Activated CD8-positive, alpha-beta memory T cell treated with anti-CD3 and anti-CD28 coated beads for 4 hours (primary cell): ENCODE results near the gene RBM4B.
A peak's percentile ranks its signal among the peaks of the same experiment; 100 is the strongest.
"Not testable (repeated sequence)": the region's sequence is repeated elsewhere in the genome, so short reads cannot be mapped to it uniquely, and the experiment has no call there.

Experiments used
- DNase-seq, 2 donors: peaks; one replicate each; pipeline ENCODE4 v3.0.0-alpha.2; 2020; ENCODE audit warnings: low read depth in 2 of 2

The RBM4B gene

DNA sequence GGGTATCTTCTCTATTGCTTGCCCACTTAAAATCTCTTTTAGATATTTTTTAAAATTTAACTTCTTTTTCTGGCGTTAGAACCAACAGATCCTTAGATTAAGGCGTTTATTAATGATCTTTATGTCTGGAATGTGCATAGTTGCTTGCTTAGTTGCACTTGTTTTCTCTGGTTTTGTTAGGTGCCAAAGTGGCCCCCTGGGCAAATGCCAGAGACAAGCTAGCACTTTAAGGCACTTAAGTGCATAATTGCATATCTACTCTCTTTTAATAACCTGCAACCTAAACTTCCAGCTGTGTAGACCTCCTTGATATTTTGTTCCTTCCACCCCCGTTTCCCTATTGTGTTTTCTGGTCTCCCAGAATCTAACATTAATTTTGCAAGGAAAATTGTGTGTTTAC, 35.9 kb downstream of the RBM4B start:
- no peak for DNase-seq

DNA sequence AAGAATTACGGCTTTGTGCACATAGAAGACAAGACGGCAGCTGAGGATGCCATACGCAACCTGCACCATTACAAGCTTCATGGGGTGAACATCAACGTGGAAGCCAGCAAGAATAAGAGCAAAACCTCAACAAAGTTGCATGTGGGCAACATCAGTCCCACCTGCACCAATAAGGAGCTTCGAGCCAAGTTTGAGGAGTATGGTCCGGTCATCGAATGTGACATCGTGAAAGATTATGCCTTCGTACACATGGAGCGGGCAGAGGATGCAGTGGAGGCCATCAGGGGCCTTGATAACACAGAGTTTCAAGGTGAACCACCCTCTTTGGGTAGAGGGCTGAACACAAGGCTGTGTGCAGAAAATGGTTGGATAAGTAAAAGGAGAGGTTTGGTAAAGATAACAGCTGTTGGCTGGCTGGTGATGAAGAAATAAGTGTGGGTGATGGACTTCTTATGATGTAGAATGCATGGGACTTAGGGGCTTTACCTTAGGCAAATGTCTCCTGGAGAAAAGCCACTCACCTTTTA, 37.8 kb downstream of the RBM4B start:
- DNase-seq: not testable (repeated sequence)

DNA sequence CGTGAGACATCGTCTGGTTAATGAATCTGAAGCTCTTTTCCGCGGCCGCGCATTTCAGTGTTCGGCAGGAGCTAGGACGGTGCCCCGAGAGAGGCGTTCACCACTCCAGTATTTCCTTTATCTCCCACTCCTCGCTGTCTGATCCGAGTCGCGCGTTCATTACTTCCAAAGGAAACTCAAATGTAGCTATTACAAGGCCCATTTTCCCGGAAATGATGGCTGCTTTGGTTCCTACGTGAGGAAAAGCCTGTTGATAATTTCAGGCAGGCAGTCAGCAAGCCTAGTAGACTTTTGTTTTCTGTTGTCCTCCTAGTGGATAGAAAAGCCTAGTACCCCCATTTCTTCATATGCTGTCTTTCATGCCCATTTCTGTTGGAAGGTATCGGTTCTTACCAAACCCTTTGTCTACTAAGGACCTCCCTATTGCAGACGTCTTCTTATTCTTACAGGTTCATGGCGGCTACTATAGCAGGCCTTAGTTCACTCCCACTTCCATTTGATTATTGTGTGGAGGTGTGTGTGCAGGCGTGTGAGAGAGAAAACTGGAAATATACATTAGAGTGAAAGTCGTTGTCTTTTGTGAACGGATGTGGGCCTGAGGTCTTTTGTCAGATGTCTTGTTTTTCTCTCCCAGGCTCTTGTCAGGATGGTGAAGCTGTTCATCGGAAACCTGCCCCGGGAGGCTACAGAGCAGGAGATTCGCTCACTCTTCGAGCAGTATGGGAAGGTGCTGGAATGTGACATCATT, 38.4 kb downstream of the RBM4B start:
- no peak for DNase-seq

DNA sequence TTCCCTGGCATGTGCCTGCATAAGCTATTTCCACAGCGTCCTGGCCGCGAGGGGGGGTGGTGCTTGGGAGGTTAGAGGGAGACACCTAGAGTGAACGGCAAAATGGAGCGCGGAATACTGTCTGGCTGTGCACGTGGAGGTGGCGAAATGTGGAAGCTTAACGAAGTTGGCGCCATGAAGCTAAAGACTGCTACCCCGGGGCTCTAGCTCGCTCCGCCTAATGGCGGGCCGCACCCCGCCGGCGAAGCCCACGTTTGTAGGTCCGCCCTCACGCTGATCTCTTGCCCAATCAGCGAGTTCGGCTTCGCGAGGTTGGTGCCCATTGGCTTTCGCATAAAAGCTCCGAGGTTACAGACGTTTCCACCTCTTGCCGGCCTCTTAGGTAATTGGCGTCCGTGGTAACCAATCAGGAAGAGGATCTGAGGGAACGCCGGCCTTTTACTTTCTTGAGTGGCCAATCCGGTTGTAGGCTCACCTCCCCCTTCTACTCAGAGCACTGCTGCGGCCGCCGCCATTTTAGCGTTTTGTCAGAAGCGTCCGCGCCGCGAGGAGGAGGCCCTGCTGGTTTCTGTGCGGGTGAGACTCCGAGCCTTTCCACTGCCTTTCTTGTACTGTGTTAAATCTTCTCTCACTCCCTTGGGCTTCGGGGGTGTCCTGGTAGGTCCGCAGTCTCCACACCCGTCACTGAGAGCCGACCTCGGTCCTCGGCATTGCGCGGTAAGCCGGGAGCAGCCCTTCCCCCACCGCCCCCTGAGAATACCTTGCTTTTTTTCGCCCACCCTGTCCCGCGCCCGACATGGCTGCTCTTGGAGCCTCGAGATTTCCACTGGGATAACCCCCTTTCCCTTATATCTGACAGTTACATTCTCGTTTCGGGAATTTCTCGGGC, 39.3 kb downstream of the RBM4B start, which contains the start of gene RBM4:
Gene RBM4, plus strand, starts transcription at position 527 of the 889 bp plus-strand sequence. CDS start 1,009 bp downstream, outside the sequence.
- DNase-seq: peak; percentile 89 to 96

DNA sequence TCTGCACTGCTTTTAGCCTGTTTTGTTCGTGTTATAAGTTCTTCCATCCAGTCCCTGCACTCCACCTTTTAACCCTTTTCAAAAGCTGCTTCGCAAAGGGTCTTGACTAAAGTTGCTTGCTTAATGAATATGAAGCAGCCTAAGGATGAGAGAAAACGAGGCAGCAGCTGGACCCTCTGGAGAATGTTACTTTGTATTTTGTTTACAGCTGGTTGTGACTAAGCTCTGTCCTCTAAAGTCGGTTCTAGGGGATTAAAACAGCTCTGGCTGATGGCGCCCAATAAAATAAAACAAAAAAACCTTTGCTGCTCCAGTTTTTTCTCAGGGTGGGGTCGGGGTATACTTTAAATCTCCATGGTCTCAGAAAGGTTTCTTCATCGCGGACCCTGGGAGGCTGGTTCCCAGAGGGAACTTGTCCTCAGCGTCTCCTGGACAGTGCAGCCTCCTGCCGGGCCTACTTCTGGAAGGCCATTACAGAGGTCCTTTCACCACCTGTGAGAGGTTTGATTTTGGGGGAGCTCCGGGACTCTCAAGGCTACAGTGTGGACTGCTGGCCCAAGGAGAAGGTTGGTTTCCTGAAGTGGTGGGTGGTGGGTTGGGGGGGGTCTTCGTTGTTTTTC, 40.0 kb downstream of the RBM4B start:
- DNase-seq: no peak

DNA sequence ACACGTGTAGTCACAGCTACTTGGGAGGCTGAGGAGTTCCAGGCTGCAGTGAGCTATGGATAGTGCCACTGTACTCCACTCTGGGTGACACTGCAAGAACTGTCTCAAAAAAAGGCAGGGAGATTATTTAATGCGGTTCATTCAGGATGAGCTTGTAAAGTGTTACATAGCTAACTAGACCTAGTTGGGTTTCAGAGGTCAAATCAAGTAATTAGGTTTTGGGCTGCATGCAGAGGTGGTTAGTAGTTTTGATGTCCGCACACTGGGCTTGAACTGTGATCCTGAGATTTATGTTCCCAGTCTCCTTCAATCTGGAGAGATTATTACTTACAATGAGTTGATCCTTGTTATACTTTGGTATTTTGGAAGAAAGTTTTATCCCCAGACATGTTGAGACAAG, 41.3 kb downstream of the RBM4B start:
- no peak for DNase-seq

DNA sequence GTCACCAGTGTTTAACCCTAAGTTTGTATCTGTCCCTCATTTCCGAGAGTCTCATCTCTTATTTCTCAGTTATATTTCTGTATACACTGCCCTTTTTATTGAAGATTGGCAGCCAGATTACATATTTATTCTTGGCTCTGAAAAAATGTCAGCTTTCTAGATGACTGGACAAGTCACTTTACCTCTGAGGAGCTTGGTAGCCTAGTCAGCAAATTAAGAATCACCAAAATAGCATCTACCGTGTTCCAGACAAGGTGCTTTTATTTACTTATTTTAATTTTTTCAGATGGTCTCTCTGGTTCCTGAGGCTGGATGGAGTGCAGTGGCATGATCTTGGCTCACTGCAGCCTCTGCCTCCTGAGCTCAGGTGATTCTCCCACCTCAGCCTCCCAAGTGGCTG, 44.7 kb downstream of the RBM4B start:
- no peak for DNase-seq

DNA sequence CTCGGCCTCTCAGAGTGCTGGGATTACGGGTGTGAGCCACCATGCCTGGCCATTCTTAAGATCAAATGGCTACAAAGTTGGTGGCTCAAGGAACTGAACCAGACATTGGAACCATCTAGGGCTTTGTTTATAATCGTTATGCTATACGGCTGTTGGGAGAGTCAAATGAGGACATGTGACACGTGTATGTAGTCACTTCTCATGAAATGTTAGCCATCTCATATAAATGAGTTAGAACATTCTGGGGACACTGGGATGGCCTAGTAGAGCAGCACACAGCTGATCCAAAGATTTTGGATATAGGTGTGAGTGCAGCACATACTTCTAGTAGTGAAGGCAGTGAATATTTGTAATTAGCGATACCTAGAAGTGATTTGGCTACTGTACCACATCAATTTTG, 45.8 kb downstream of the RBM4B start:
- no peak for DNase-seq

DNA sequence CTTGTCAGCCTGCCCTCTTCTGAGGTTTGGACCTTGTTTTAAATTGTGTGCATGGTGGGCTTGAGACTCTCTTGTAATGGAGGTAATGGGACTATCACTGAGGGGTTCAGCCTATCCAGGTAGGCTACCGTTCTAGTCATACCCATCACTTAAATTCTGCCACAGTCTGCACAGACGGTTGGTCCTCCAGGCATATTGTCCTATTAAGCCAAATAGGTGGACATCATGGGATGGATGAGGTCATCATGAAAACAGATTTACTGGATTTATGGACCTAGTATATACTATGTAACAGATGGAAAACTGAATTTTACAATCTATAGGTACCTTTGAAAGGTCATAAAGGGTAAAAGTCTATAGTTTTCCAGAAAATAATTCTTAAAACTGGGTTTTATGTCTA, 48.3 kb downstream of the RBM4B start:
- DNase-seq: no peak

DNA sequence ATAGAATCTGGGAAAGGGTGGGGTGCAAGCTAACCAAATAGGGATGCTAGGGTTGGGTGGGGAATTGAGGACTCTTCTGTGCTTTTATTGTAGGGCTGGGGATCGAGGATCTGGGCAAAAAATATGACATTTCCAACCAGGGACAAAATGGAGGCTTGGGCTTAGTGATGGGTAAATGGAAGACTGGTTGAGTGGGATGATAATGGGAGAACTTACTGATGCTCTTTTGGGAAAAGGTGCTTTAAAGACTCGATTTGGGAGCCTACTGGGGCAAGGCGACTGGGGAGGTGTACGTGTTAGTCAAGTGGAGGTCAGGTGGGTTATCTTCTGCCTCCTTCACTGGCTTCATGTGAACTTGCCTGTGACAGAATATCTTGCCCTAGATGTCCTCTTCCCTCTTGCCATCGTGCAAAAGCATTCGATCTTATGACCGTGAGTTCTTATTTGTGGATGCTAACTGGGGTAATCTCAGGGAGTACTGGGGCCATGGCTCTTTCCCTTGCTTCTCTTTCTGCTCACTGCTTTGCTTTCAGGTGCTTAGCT, 49.6 kb downstream of the RBM4B start:
- DNase-seq: no peak

DNA sequence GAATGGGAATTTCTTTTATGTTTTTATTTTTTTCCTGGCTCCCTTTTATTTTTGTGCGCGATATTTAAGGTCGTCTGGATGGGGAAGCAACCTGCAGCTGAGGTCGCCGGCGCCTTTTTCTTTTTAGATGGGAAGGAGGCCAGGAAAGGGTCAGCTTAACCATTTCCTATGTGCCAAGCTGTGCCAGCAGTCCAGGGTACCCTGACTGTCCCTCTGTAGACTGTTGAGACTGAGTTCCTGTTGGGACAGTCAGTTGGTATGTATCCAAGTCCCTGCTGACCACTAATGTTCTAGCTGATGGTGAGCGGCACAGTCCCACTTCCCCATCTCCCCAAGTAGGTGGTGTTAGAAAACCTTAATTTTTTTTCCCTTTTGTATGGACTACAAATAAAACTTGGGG, 50.8 kb downstream of the RBM4B start:
- DNase-seq: no peak

DNA sequence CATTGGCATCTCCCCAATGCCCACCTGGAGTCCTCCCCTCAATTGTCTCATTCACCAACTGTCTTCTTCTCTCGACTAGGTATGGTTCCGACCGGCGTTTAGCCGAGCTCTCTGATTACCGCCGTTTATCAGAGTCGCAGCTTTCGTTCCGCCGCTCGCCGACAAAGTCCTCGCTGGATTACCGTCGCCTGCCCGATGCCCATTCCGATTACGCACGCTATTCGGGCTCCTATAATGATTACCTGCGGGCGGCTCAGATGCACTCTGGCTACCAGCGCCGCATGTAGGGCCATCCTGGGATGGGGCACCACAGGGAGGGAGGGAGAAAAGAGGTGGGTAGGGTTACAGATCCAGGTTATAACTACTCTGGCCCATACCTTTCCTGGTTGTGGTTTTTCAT, 51.3 kb downstream of the RBM4B start:
- DNase-seq: no peak

DNA sequence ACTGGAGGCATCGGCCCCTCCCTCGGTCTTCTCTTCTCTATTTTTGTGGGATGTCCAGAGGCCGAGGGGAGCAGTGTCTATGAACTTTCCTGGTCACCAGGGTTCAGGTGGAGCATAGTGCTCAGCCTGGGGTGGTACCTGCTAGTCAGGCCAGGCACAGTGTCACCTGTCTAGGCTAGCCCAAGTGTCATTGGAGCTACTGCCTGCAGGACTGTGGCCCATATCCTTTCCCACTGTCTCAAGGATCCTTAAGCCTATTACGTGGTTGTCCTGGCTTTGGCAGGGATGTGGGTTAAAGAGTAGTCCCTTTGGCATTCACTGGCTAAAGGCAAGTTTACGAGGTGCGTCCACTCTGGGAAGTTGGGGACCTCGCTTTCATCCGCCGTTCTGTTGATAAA, 51.9 kb downstream of the RBM4B start:
- no peak for DNase-seq

DNA sequence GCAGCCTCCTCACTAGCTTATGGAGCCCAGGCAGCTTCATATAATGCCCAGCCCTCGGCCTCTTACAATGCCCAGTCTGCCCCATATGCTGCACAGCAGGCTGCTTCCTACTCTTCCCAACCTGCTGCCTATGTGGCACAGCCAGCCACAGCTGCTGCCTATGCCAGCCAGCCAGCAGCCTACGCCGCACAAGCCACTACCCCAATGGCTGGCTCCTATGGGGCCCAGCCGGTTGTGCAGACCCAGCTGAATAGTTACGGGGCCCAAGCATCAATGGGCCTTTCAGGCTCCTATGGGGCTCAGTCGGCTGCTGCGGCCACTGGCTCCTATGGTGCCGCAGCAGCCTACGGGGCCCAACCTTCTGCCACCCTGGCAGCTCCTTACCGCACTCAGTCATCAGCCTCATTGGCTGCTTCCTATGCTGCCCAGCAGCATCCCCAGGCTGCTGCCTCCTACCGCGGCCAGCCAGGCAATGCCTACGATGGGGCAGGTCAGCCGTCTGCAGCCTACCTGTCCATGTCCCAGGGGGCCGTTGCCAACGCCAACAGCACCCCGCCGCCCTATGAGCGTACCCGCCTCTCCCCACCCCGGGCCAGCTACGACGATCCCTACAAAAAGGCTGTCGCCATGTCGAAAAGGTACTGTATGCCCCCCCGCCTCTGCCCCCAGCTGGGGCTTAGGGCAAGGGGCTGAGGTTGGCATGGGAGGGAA, 52.5 kb downstream of the RBM4B start:
- no peak for DNase-seq

DNA sequence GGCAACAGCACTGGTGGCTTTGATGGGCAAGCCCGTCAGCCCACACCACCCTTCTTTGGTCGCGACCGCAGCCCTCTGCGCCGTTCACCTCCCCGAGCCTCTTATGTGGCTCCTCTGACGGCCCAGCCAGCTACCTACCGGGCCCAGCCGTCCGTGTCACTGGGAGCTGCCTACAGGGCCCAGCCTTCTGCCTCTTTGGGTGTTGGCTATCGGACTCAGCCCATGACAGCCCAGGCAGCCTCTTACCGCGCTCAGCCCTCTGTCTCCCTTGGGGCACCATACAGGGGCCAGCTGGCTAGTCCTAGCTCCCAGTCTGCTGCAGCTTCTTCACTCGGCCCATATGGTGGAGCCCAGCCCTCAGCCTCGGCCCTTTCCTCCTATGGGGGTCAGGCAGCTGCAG, 53.2 kb downstream of the RBM4B start:
- no peak for DNase-seq

DNA sequence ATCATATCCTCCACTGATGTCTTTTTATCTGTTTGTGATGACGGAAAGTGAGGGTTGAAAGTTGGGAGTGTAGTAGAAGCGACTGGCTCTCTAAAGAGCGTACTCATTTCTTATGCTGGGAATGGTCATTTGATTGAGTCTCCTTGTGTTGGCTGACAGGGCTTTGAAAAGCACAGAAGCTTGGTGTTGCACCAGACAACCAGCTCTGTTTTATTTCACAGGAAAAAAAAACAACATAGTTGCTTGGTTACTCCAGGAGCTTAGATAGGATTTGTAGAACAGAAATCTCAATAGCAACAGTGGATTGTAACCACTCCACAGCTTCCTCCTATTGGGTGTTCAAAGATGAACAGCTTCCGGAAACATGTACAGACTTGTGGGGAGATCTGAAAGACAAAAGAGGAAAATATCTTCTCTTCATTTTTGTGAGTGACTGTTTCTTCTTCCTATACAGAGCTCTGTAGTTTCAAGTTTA, 58.6 kb downstream of the RBM4B start:
- DNase-seq: no peak

DNA sequence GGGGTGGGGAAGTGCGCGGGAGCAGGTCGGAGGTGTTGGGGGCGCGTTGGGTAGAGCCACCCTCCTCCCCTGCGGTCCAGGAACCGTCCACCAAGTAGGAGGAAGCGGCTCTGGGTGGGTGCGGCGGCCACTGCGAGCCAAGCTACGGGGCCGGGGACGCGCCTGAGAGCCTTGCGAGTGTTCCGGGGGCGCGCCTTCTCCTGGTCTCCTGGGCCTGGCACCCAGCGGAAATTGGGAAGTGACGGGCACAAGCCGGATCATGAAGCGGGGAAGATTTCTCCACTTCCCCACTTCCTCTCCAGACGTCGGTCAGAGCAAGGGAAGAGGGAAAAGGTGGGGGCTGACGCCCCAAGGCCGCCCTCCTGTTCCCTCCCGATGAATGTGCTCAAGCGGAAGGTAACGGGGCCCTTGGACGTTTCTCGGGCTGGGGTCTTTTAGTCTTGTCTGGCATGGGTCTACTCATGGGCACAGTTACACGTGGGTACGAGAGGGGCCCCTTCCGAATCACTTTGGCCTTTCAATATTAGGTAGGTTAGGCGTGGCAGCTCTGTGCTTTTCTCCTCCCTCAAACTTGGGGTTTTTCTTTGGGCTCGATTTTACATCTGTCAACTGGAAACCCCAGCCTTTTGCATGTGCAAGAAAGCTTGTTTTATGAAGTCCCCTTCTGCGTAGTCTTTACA, 60.4 kb downstream of the RBM4B start:
- no peak for DNase-seq

DNA sequence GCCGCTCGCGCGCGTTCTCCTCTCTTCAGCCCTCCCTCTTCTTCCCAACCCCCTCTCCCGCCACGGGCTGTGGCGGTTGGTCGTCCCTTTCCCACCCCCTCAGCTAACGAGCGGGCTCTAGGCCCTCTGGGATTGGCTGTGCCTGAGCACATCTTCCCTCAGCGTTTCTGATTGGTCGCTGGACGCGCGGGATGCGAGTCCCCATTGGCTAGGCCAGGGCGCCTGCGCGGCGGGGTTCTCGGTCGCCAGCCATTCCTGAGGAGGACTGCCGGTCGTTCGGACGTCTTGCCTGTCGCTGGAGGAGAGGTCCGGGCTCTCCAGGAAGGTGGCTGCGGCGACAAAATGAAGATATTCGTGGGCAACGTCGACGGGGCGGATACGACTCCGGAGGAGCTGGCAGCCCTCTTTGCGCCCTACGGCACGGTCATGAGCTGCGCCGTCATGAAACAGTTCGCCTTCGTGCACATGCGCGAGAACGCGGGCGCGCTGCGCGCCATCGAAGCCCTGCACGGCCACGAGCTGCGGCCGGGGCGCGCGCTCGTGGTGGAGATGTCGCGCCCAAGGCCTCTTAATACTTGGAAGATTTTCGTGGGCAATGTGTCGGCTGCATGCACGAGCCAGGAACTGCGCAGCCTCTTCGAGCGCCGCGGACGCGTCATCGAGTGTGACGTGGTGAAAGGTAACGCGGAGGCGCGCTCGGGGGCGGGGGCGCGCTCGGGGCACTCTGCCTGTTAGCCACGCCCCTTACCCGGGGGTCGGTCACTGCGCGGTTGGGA, 61.1 kb downstream of the RBM4B start, which contains the start of gene RBM14:
Gene RBM14, plus strand, starts transcription at position 252 of the 776 bp plus-strand sequence. Its CDS starts 91 bp downstream, at position 343.
- DNase-seq: peak; percentile 96 to 97
